DND-41 (cell line): ENCODE measurements around the gene MEF2C.
A peak's percentile ranks its signal among the peaks of the same experiment; 100 is the strongest.

Source experiments
- ATAC-seq: fragments of 200-7000 bp; cut with Tn5 transposase; 3 replicates; pipeline ENCODE4 v1.9.1; 2021; ENCODE audit warnings: low read depth; ENCODE audit not compliant: insufficient read depth
- DNase-seq: peaks from one replicate; pipeline ENCODE4 v3.0.0-alpha.2; 2020
- H2AFZ ChIP-seq: 2 replicates; pipeline ENCODE4 v1.6.0; 2012; ENCODE audit warnings: low read depth, low read length
- H3K27ac ChIP-seq: 2 replicates; pipeline ENCODE4 v1.5.1; 2012; ENCODE audit warnings: low read length, inconsistent platforms
- H3K27me3 ChIP-seq: fragments of 200-600 bp; sonication (generic); 2 replicates; pipeline ENCODE4 v1.6.0; 2012; ENCODE audit warnings: low read length, mild to moderate bottlenecking, inconsistent platforms; ENCODE audit not compliant: insufficient read depth, poor library complexity
- H3K36me3 ChIP-seq: 2 replicates; pipeline ENCODE4 v1.5.1; 2012; ENCODE audit warnings: low read length, inconsistent platforms; ENCODE audit not compliant: insufficient read depth
- H3K4me1 ChIP-seq: 2 replicates; pipeline ENCODE4 v1.5.1; 2012; ENCODE audit warnings: mild to moderate bottlenecking, low read length; ENCODE audit not compliant: insufficient read depth
- H3K4me2 ChIP-seq: 2 replicates; pipeline ENCODE4 v1.6.0; 2012; ENCODE audit warnings: mild to moderate bottlenecking, moderate library complexity, low read length, inconsistent platforms; ENCODE audit not compliant: insufficient read depth
- H3K4me3 ChIP-seq, 2 experiments: fragments of 200-600 bp in 1 of 2; shearing (Covaris generic) in 1 of 2; 2 replicates each; pipeline ENCODE4 v1.5.1; 2012 to 2016; ENCODE audit warnings: inconsistent platforms in 2 of 2, low read length in 2 of 2, mild to moderate bottlenecking in 2 of 2, low read depth in 1 of 2, moderate library complexity in 1 of 2
- H3K79me2 ChIP-seq: 2 replicates; pipeline ENCODE4 v1.6.0; 2012; ENCODE audit warnings: low read length, inconsistent platforms; ENCODE audit not compliant: insufficient read depth
- H3K9ac ChIP-seq: 2 replicates; pipeline ENCODE4 v1.6.0; 2012; ENCODE audit warnings: low read depth, mild to moderate bottlenecking, inconsistent platforms, low read length, moderate library complexity
- H3K9me3 ChIP-seq: 2 replicates; pipeline ENCODE4 v1.5.1; 2012; ENCODE audit warnings: low read length, moderate library complexity, mild to moderate bottlenecking, inconsistent platforms; ENCODE audit not compliant: insufficient read depth, severe bottlenecking
- H4K20me1 ChIP-seq: 2 replicates; pipeline ENCODE4 v1.6.0; 2012; ENCODE audit warnings: low read length; ENCODE audit not compliant: insufficient read depth
- EZH2 ChIP-seq: IDR thresholded peaks from 3 replicates; pipeline ENCODE4 v1.6.1; 2012; ENCODE audit warnings: borderline replicate concordance, low read depth, mild to moderate bottlenecking, moderate library complexity, low read length, inconsistent platforms; ENCODE audit not compliant: severe bottlenecking
- TF ChIP-seq, protein P1 (sequence below): IDR thresholded peaks from 2 replicates; pipeline ENCODE4 v1.5.1; 2012; ENCODE audit warnings: borderline replicate concordance, low read length, moderate library complexity, mild to moderate bottlenecking; ENCODE audit not compliant: poor library complexity, severe bottlenecking; ENCODE audit errors: extremely low read depth

Gene MEF2C

DNA sequence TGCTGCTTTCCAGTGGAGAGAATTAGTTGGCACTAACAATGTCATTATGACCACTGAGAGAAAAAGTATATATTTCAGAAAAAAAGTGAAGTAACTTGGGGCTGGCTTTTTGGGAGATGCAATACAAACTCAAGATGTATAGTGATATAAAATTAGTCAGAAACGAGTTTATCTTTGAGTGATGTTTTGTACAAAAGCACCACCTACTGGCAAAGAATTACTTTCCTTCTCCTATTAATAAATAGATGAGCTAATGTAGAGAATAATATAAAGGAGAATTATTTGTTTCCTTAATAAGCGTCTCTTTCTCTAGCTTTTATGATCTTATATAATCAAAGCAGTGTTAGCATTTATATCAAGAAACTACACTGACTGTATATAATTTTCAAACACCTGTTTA lies 158.8 kb downstream of the MEF2C start:
- peaks cover 3% of the 10 kb centered on the region for H3K27me3 ChIP-seq
- H3K4me1 ChIP-seq = no peaks in the 10 kb centered on the region
- DNase-seq (no peak), ATAC-seq (no peak)
- H3K79me2 ChIP-seq = no peaks in the 10 kb centered on the region
- no peak overlapping the region for H3K9ac ChIP-seq
- H3K4me3 ChIP-seq = no peak overlapping the region
- H3K9me3 ChIP-seq = no peaks in the 10 kb centered on the region
- TF ChIP-seq, protein P1, sequence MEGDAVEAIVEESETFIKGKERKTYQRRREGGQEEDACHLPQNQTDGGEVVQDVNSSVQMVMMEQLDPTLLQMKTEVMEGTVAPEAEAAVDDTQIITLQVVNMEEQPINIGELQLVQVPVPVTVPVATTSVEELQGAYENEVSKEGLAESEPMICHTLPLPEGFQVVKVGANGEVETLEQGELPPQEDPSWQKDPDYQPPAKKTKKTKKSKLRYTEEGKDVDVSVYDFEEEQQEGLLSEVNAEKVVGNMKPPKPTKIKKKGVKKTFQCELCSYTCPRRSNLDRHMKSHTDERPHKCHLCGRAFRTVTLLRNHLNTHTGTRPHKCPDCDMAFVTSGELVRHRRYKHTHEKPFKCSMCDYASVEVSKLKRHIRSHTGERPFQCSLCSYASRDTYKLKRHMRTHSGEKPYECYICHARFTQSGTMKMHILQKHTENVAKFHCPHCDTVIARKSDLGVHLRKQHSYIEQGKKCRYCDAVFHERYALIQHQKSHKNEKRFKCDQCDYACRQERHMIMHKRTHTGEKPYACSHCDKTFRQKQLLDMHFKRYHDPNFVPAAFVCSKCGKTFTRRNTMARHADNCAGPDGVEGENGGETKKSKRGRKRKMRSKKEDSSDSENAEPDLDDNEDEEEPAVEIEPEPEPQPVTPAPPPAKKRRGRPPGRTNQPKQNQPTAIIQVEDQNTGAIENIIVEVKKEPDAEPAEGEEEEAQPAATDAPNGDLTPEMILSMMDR = peak; percentile 43
- no peak for TF ChIP-seq EZH2
- no peaks in the 10 kb centered on the region for H3K36me3 ChIP-seq
- H2AFZ ChIP-seq = no peak overlapping the region
- no peak overlapping the region for H3K4me2 ChIP-seq
- H4K20me1 ChIP-seq = no peaks in the 10 kb centered on the region
- H3K27ac ChIP-seq = no peak overlapping the region

DNA sequence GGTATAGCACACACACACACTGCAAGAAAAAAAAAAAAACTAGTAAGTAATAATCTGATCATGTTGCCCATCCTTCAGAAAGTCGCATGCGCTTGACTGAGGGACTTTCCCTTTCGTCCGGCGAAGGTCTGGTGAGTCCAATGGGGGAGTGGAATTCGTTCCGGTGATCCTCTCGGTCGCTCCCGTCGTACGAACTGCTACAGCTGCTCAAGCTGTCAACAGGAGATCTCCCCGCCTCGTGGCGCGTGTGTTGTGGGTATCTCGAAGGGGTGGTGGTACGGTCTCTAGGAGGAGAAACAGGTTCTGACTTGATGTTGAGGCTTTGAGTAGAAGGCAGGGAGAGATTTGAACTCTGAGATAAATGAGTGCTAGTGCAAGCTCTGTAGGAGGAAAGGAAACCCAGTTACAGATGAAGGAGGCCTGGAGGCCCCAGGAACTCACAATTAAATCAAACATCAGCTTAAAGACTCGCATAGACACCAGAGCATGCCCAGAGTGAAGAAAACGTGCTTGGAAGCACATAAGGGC lies 160.4 kb downstream of the MEF2C start:
- H3K27me3 ChIP-seq = peaks cover 3% of the 10 kb centered on the region
- no peaks in the 10 kb centered on the region for H3K36me3 ChIP-seq
- H3K9me3 ChIP-seq = no peaks in the 10 kb centered on the region
- H3K27ac ChIP-seq = no peak overlapping the region
- no peak overlapping the region for H2AFZ ChIP-seq
- H3K79me2 ChIP-seq = no peaks in the 10 kb centered on the region
- no peak overlapping the region for H3K4me2 ChIP-seq
- no peaks in the 10 kb centered on the region for H3K4me1 ChIP-seq
- TF ChIP-seq, protein P1 = no peak
- TF ChIP-seq EZH2 = no peak
- H4K20me1 ChIP-seq = no peaks in the 10 kb centered on the region
- ATAC-seq = no peak
- H3K4me3 ChIP-seq = no peak overlapping the region
- DNase-seq = no peak
- no peak overlapping the region for H3K9ac ChIP-seq

DNA sequence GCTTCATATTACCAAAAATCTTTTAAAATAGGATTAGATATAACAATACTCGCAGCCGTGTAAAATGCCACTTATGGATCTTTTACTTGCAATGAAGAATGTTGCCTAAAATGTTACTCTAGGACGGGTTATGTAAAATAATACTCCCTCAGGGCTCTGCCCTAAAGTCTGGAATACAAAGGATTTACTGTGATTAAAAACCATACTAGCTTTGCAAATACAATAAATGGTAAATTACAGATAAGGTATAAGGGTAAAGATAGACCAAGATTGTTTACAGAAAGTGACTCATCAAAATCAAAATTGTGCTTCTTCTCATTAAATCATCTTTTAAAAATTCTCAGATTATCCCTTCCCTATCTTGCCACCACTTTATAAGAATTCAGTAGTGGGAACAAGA lies 163.6 kb downstream of the MEF2C start:
- ATAC-seq (no peak), DNase-seq (no peak)
- Histone ChIP-seq H3K9ac (no peak overlapping the region), H3K27me3 (no peaks in the 10 kb centered on the region), H3K4me2 (no peak overlapping the region), H2AFZ (no peak overlapping the region), H3K9me3 (no peaks in the 10 kb centered on the region), H3K36me3 (no peaks in the 10 kb centered on the region), H3K27ac (no peak overlapping the region), H3K4me1 (no peaks in the 10 kb centered on the region), H3K79me2 (no peaks in the 10 kb centered on the region), H3K4me3 (no peak overlapping the region), H4K20me1 (no peaks in the 10 kb centered on the region)
- TF ChIP-seq, protein P1 = no peak
- no peak for TF ChIP-seq EZH2

DNA sequence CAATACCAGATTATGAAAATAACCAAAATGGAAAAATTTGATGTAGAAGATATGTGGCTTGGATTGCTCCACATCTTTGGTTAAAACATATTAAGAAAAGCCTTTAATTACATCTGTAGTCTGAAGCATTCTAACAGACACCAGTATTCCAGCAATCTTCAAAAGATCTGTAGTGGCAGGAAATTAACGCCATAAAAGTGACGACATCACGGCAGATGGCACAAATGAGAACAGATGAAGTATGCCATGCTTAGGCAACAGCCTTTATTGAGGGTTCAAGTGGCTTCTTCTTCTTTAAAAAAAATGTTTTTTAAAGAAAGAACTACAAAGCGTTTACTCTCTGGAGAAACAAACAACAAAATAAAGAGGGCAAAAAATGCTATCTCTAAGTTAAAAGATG lies 164.2 kb downstream of the MEF2C start:
- Histone ChIP-seq H3K9me3 (no peaks in the 10 kb centered on the region), H3K4me1 (no peaks in the 10 kb centered on the region), H3K4me3 (no peak overlapping the region), H3K79me2 (no peaks in the 10 kb centered on the region), H3K27ac (no peak overlapping the region), H3K36me3 (no peaks in the 10 kb centered on the region), H3K9ac (no peak overlapping the region), H3K27me3 (no peaks in the 10 kb centered on the region), H4K20me1 (no peaks in the 10 kb centered on the region), H3K4me2 (no peak overlapping the region), H2AFZ (no peak overlapping the region)
- TF ChIP-seq EZH2 = no peak
- TF ChIP-seq, protein P1 = no peak
- no peak for ATAC-seq
- DNase-seq = no peak
